Body of pancreas (tissue), 4 donors: ENCODE data around the gene DNAJA4. TPM values are rescaled to one million over a fixed set of nuclear protein-coding genes. Genes with fewer than 3 reads are reported as not detected.
A peak's percentile ranks its signal among the peaks of the same experiment; 100 is the strongest.

Source experiments
- ATAC-seq: fragments of 150-250 bp; one replicate; pipeline ENCODE4 v1.9.1; 2016
- DNase-seq, 4 donors: peaks; one replicate each; pipeline ENCODE4 v3.0.0-alpha.2; 2019
- H3K27ac ChIP-seq, 4 donors: fragments of 200-600 bp; sonication (generic); 1 replicate in 3 of 4; 2 replicates in 1 of 4; pipeline versions ENCODE4 v1.5.1 to v1.6.1; 2016 to 2019; ENCODE audit warnings: mild to moderate bottlenecking in 1 of 4, mixed read lengths in 1 of 4, moderate library complexity in 1 of 4
- H3K27me3 ChIP-seq, 2 donors: fragments of 200-600 bp; sonication (generic); one replicate each; pipeline ENCODE4 v1.6.0; 2016; ENCODE audit warnings: mild to moderate bottlenecking in 1 of 2
- H3K36me3 ChIP-seq, 2 donors: fragments of 200-600 bp; sonication (generic); replicated peaks in 1 of 2; 2 replicates each; pipeline ENCODE4 v1.5.1; 2016; ENCODE audit warnings: low read depth in 2 of 2; ENCODE audit not compliant: insufficient read depth in 1 of 2
- H3K4me1 ChIP-seq: fragments of 200-600 bp; sonication (generic); one replicate; pipeline ENCODE4 v1.6.0; 2016
- H3K4me3 ChIP-seq, 2 donors: fragments of 200-600 bp; sonication (generic); 1 replicate in 1 of 2; 2 replicates in 1 of 2; pipeline ENCODE4 v1.5.1; 2016 to 2019
- H3K9me3 ChIP-seq, 3 donors: fragments of 200-600 bp; sonication (generic); 1 replicate in 2 of 3; 2 replicates in 1 of 3; pipeline ENCODE4 v1.5.1; 2016
- CTCF ChIP-seq, 7 experiments: fragments of 450-650 bp in 4 of 7; fragments of 200-600 bp in 3 of 7; sonication (generic) in 3 of 7; IDR thresholded peaks; one replicate each; pipeline ENCODE4 v1.5.1; 2016 to 2019; ENCODE audit warnings: antibody characterized with exemption in 7 of 7
- POLR2A ChIP-seq, 3 donors: fragments of 450-650 bp; IDR thresholded peaks; one replicate each; pipeline ENCODE4 v1.6.1; 2016; ENCODE audit warnings: antibody characterized with exemption in 3 of 3, mild to moderate bottlenecking in 2 of 3
- whole genome bisulfite sequencing, 2 donors: methylation state at CpG; one replicate each; pipeline ENCODE4 v1.1.5; 2017; 5-methylcytosine and 5-hydroxymethylcytosine counted together
- intact Hi-C: fragments of 100-400 bp; cut with DNase I; formaldehyde crosslinking; loops from one replicate; pipeline ENCODE4 v1.15.1; 2023
- total RNA-seq, 2 donors: library from RNA; depleted of rRNA; stranded (reverse); fragments of >200 nt; gene quantifications; one replicate each; pipeline ENCODE4 v1.1.0, GENCODE V29; 2016

The DNAJA4 gene
- total RNA-seq, result 1 to 10 TPM; 5.9 to 8.0 TPM

GRCh38 chr15:78264304-78265136, at the start of gene DNAJA4:
TSS of gene DNAJA4 (plus strand) at chr15:78264562. CDS start at chr15:78264764, 202 bp downstream.
- Histone ChIP-seq H3K36me3 (no peaks in the 10 kb centered on the region), H3K9me3 (no peaks in the 10 kb centered on the region), H3K27ac (peak within 1 kb of the TSS in 1 of 4 donors; percentile 33), H3K4me3 (peak within 1 kb of the TSS; percentile 28 to 40), H3K27me3 (no peaks in the 10 kb centered on the region), H3K4me1 (peaks cover 25% of the 10 kb centered on the region)
- ATAC-seq (peak; percentile 58), DNase-seq (peak; percentile 48 to 67 (median 55))
- WGBS, 2 donors, result 2 to 10% methylated on average over 26 to 55 of the region's 107 CpGs
- intact Hi-C loops, result no loop called here
- TF ChIP-seq CTCF (IDR thresholded peaks at IDR 0.05) (no peak), POLR2A (IDR thresholded peaks at IDR 0.05) (peak in 2 of 3 donors; percentile 14 to 19)

DNA sequence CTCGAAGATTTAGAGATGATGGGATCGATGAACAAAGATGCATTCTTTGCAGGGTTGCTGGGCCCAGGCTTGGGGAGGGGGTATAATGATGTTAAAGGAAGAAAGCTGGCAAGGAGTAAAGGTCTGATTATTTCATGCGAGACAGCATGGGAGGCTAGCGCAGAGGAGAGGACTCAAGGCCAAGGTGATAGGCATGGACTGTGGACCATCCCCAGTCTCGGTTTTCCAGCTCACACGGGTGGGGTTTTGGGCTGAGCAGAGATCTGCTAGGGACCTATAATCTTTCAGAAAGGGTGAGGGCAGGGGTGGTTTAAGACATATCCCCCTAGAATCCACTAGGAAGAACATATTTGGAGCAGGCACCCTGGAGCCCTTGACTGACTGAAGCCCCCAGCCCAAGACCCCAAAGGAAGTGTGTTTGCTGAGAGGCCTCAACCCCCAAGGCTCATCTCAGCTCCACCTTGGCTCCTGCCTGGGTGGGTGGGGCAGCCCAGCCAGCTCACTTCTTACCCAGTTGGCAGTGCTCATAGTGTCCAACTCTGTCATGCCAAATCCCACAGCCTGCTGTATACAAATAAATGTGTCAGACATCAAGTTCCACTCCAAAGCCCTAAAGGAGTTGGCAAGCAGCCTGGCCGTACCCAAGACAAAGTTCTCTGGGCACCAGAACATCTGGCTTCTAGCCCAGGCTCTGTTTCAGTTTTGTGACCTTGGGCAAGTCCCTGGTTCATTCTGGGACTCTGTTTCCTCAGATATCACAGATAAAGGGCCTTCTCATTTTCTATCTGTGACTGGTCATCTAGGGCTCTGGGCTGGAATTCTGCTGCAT, 47.9 kb upstream of the DNAJA4 start:
- DNase-seq (peak; percentile 97 to 99 (median 98)), ATAC-seq (peak; percentile 96)
- Histone ChIP-seq H3K36me3 (no peaks in the 10 kb centered on the region), H3K27me3 (no peaks in the 10 kb centered on the region), H3K27ac (peak overlapping the region; percentile 82 to 94 (median 88)), H3K9me3 (no peaks in the 10 kb centered on the region), H3K4me3 (no peak overlapping the region), H3K4me1 (peaks cover 75% of the 10 kb centered on the region)
- 38 to 49% methylated on average over 7 of the region's 7 CpGs for WGBS, 2 donors
- TF ChIP-seq CTCF (IDR thresholded peaks at IDR 0.05), result no peak
- no peak for TF ChIP-seq POLR2A (IDR thresholded peaks at IDR 0.05)
- intact Hi-C loops, result no loop called here

GRCh38 chr15:78220713-78221112, 43.6 kb upstream of the DNAJA4 start:
- 88 to 89% methylated on average over 1 of the region's 1 CpG for WGBS, 2 donors
- DNase-seq, result no peak
- Histone ChIP-seq H3K4me1 (peaks cover 32% of the 10 kb centered on the region), H3K36me3 (no peaks in the 10 kb centered on the region), H3K9me3 (no peaks in the 10 kb centered on the region), H3K27ac (no peak overlapping the region), H3K4me3 (no peak overlapping the region), H3K27me3 (no peaks in the 10 kb centered on the region)
- intact Hi-C loops, result no loop called here
- TF ChIP-seq CTCF (IDR thresholded peaks at IDR 0.05), result no peak
- TF ChIP-seq POLR2A (IDR thresholded peaks at IDR 0.05), result no peak
- no peak for ATAC-seq

DNA sequence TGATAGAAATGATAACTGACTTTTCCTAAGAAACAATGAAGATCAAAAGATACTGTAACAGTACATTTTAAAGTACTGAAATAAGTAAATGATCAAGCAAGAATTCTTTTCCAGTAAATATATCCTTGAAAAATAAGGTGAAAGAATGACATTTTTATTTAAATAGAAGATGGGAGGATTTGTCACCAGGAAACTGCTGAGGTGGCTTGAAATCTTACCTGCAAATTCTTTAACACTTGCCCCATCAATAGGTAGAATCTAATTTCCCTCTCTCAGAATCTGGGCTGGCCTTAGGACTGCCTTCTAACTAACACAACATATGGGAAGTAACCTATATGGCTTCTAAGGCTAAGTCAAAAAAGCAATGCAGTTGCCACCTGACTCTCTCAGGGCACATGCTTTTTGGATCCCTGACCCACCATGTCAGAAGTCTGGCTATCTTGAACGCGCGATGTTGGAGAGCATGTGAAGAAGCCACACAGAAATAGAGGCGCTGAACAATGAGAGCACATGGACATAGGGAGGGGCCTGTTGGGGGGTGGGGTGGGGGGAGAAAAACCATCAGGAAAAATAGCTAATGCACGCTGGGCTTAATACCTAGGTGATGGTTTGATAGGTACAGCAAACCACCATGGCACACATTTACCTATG, 41.5 kb upstream of the DNAJA4 start:
- H3K4me1 ChIP-seq, result peaks cover 11% of the 10 kb centered on the region
- no peak for ATAC-seq
- 89 to 92% methylated on average over 5 of the region's 5 CpGs for WGBS, 2 donors
- intact Hi-C loops, result no loop called here
- no peaks in the 10 kb centered on the region for H3K9me3 ChIP-seq
- DNase-seq, result no peak
- TF ChIP-seq CTCF (IDR thresholded peaks at IDR 0.05) (no peak), POLR2A (IDR thresholded peaks at IDR 0.05) (no peak)
- H3K36me3 ChIP-seq, result no peaks in the 10 kb centered on the region
- H3K27me3 ChIP-seq, result no peaks in the 10 kb centered on the region
- H3K27ac ChIP-seq, result no peak overlapping the region
- H3K4me3 ChIP-seq, result no peak overlapping the region
